Natural killer cell (primary cell): ENCODE data around the gene IMPG1. TPM values are rescaled to one million over a fixed set of nuclear protein-coding genes. Genes with fewer than 3 reads are reported as not detected.

ENCODE experiments used
- ATAC-seq, 3 donors: fragments of 150-1000 bp in 2 of 3; fragments of 200-7000 bp in 1 of 3; cut with Tn5 transposase; 1 replicate in 1 of 3; 2 replicates in 2 of 3; pipeline ENCODE4 v1.10.0; 2021; ENCODE audit warnings: mild to moderate bottlenecking in 2 of 3, moderate library complexity in 2 of 3
- DNase-seq, 2 donors: peaks; one replicate each; pipeline versions ENCODE4 v3.0.0 to v3.0.0-alpha.2; 2013 to 2021; ENCODE audit warnings: mixed read lengths in 1 of 2
- H3K27ac ChIP-seq: one replicate; pipeline ENCODE4 v1.5.1; 2013; ENCODE audit warnings: mild to moderate bottlenecking, low read length
- H3K27me3 ChIP-seq: one replicate; pipeline ENCODE4 v1.6.1; 2013; ENCODE audit warnings: low read length; ENCODE audit not compliant: control insufficient read depth, insufficient read depth
- H3K36me3 ChIP-seq: one replicate; pipeline ENCODE4 v1.6.1; 2013; ENCODE audit warnings: low read length; ENCODE audit not compliant: control insufficient read depth, insufficient read depth
- H3K4me1 ChIP-seq: one replicate; pipeline ENCODE4 v1.6.1; 2013; ENCODE audit warnings: low read length; ENCODE audit not compliant: control insufficient read depth, insufficient read depth
- H3K4me3 ChIP-seq: one replicate; pipeline ENCODE4 v1.5.1; 2013; ENCODE audit warnings: low read length
- H3K9me3 ChIP-seq: one replicate; pipeline ENCODE4 v1.6.1; 2013; ENCODE audit warnings: low read length; ENCODE audit not compliant: control insufficient read depth, insufficient read depth
- H3K27ac Mint-ChIP-seq, 2 donors: one replicate each; pipeline ENCODE4 v1.8.0; 2022; ENCODE audit warnings: mild to moderate bottlenecking in 2 of 2, mixed read lengths in 2 of 2, moderate library complexity in 1 of 2
- H3K27me3 Mint-ChIP-seq, 2 donors: one replicate each; pipeline ENCODE4 v1.8.0; 2022; ENCODE audit warnings: low read depth in 2 of 2, mixed read lengths in 2 of 2
- H3K36me3 Mint-ChIP-seq: one replicate; pipeline ENCODE4 v1.8.0; 2022; ENCODE audit warnings: mixed read lengths
- H3K4me1 Mint-ChIP-seq, 2 donors: one replicate each; pipeline ENCODE4 v1.8.0; 2022; ENCODE audit warnings: mixed read lengths in 2 of 2
- H3K4me3 Mint-ChIP-seq: one replicate; pipeline ENCODE4 v1.8.0; 2022; ENCODE audit warnings: mild to moderate bottlenecking, moderate library complexity, mixed read lengths
- H3K9me3 Mint-ChIP-seq, 2 donors: one replicate each; pipeline ENCODE4 v1.8.0; 2022; ENCODE audit warnings: mixed read lengths in 2 of 2
- intact Hi-C: fragments of 100-400 bp; cut with micrococcal nuclease; formaldehyde crosslinking; loops from one replicate; pipeline ENCODE4 v1.14.2; 2022
- total RNA-seq, 4 donors: library from RNA; stranded (reverse); fragments of 120-200 nt in 1 of 4; gene quantifications; one replicate each; pipeline versions ENCODE4 v1.2.3 to v1.2.4, GENCODE V29; 2013 to 2022
- TF ChIP-seq, protein P1 (sequence below): fragments of 200-600 bp; IDR thresholded peaks from one replicate; pipeline ENCODE4 v1.8.0; 2022; ENCODE audit warnings: antibody characterized with exemption

The IMPG1 gene, protein sequence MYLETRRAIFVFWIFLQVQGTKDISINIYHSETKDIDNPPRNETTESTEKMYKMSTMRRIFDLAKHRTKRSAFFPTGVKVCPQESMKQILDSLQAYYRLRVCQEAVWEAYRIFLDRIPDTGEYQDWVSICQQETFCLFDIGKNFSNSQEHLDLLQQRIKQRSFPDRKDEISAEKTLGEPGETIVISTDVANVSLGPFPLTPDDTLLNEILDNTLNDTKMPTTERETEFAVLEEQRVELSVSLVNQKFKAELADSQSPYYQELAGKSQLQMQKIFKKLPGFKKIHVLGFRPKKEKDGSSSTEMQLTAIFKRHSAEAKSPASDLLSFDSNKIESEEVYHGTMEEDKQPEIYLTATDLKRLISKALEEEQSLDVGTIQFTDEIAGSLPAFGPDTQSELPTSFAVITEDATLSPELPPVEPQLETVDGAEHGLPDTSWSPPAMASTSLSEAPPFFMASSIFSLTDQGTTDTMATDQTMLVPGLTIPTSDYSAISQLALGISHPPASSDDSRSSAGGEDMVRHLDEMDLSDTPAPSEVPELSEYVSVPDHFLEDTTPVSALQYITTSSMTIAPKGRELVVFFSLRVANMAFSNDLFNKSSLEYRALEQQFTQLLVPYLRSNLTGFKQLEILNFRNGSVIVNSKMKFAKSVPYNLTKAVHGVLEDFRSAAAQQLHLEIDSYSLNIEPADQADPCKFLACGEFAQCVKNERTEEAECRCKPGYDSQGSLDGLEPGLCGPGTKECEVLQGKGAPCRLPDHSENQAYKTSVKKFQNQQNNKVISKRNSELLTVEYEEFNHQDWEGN
- not detected for total RNA-seq
- not detected for total RNA-seq (2013)

DNA sequence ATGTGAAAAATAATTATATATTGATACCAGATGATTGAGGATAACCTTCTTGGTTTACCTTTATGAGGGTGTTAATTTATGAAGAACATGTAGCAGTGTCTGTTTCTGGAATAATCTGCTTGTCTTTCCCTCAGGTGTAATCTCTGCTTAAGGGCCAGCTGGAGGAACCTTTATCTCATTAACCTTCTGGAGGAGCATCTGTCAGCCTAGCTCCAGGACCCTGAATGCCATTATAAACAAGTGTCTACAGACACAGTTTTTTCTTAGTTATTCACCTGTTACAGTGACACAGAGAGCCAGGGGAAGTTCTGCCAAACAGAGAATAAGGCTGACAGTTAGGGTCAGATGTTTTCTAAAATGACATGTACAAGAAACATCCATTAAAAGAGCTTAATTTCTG is at the start of gene IMPG1:
TSS of gene IMPG1 (minus strand) at position 101 of the 400 bp plus-strand sequence. CDS start 174 bp downstream, outside the sequence.
- Mint-ChIP-seq H3K4me1 (no peaks in the 10 kb centered on the region), H3K27ac (no peak within 1 kb of the TSS), H3K4me3 (no peak within 1 kb of the TSS), H3K27me3 (no peaks in the 10 kb centered on the region), H3K9me3 (peaks cover 14 to 15% of the 10 kb centered on the region in 2 donors), H3K36me3 (peaks cover 11% of the 10 kb centered on the region)
- Histone ChIP-seq H3K9me3 (peaks cover 4% of the 10 kb centered on the region), H3K4me3 (no peak within 1 kb of the TSS), H3K27ac (no peak within 1 kb of the TSS), H3K4me1 (no peaks in the 10 kb centered on the region), H3K36me3 (no peaks in the 10 kb centered on the region), H3K27me3 (no peaks in the 10 kb centered on the region)
- TF ChIP-seq, protein P1, sequence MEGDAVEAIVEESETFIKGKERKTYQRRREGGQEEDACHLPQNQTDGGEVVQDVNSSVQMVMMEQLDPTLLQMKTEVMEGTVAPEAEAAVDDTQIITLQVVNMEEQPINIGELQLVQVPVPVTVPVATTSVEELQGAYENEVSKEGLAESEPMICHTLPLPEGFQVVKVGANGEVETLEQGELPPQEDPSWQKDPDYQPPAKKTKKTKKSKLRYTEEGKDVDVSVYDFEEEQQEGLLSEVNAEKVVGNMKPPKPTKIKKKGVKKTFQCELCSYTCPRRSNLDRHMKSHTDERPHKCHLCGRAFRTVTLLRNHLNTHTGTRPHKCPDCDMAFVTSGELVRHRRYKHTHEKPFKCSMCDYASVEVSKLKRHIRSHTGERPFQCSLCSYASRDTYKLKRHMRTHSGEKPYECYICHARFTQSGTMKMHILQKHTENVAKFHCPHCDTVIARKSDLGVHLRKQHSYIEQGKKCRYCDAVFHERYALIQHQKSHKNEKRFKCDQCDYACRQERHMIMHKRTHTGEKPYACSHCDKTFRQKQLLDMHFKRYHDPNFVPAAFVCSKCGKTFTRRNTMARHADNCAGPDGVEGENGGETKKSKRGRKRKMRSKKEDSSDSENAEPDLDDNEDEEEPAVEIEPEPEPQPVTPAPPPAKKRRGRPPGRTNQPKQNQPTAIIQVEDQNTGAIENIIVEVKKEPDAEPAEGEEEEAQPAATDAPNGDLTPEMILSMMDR, result no peak
- DNase-seq, result no peak
- ATAC-seq, result no peak
- intact Hi-C loops, result no loop called here

- H3K4me3 ChIP-seq, result no peak overlapping the region
- TF ChIP-seq, protein P1, result no peak
- DNase-seq (no peak), ATAC-seq (no peak)
- peaks cover 4% of the 10 kb centered on the region for H3K9me3 ChIP-seq
- no peaks in the 10 kb centered on the region for H3K4me1 Mint-ChIP-seq
- H3K9me3 Mint-ChIP-seq, result peaks cover 13 to 24% of the 10 kb centered on the region in 2 donors
- no peak overlapping the region for H3K27ac Mint-ChIP-seq
- H3K27ac ChIP-seq, result no peak overlapping the region
- H3K4me3 Mint-ChIP-seq, result no peak overlapping the region
- no peaks in the 10 kb centered on the region for H3K36me3 Mint-ChIP-seq
- H3K36me3 ChIP-seq, result no peaks in the 10 kb centered on the region
- H3K27me3 ChIP-seq, result no peaks in the 10 kb centered on the region
- intact Hi-C loops, result no loop called here
- H3K4me1 ChIP-seq, result no peaks in the 10 kb centered on the region
- H3K27me3 Mint-ChIP-seq, result no peaks in the 10 kb centered on the region
Observed at GRCh38 chr6:76120302-76120701, 47.8 kb upstream of the IMPG1 start.

DNA sequence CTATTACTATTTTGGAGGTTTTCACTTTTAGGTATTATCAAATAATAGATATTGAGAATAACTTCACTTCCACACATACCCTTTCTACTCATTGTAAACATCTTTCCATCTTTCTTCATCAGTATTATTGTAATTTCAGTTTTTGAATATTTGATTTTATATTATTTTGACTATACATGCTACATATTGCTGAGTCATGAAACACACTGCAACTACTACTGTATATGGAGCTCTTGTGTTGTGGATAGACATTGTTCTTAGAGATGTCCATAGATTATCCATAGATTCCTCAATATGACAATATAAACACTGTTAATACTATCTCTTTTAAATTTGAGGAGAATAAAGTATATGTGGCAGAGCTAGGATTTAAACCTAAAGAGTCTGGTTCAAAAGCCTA is 819 bp upstream of the IMPG1 start:
- no peaks in the 10 kb centered on the region for H3K27me3 ChIP-seq
- H3K4me1 ChIP-seq, result no peaks in the 10 kb centered on the region
- no peaks in the 10 kb centered on the region for H3K36me3 ChIP-seq
- H3K9me3 ChIP-seq, result peaks cover 4% of the 10 kb centered on the region
- no peaks in the 10 kb centered on the region for H3K4me1 Mint-ChIP-seq
- TF ChIP-seq, protein P1, result no peak
- DNase-seq (no peak), ATAC-seq (no peak)
- intact Hi-C loops, result no loop called here
- H3K27ac Mint-ChIP-seq, result no peak overlapping the region
- H3K27me3 Mint-ChIP-seq, result no peaks in the 10 kb centered on the region
- H3K36me3 Mint-ChIP-seq, result peaks cover 13% of the 10 kb centered on the region
- no peak overlapping the region for H3K4me3 ChIP-seq
- peaks cover 12 to 16% of the 10 kb centered on the region in 2 donors for H3K9me3 Mint-ChIP-seq
- no peak overlapping the region for H3K4me3 Mint-ChIP-seq
- H3K27ac ChIP-seq, result no peak overlapping the region
